ENCODE data around the gene SACM1L. TPM values are rescaled to one million over a fixed set of nuclear protein-coding genes. Genes with fewer than 3 reads are reported as not detected.

SACM1L gene
- total and polyA plus RNA-seq, 2 of the 4 experiments (the other 2 are of a cell fraction), result 19.0 to 40.9 TPM

- in situ Hi-C loops (cut with MboI; ENCODE audit: low sequenced_read_pairs), result no loop called here
- no CpG with 5 or more reads among the region's 3 CpGs for WGBS, 2 experiments (ENCODE audit: extremely low coverage in 2 of 2, insufficient read length in 1 of 2)
Measured at GRCh38 chr3:45693941-45694521, 4.8 kb downstream of the SACM1L start.

More at GRCh38 chr3:45693941-45694521, 4.8 kb downstream of the SACM1L start:
- Histone ChIP-seq H3K4me2 (ENCODE audit: low read depth, low read length) (no peak overlapping the region), H3K4me3 (ENCODE audit: insufficient read depth, low read depth, low read length) (no peak overlapping the region), H3K79me1 (ENCODE audit: low read depth in 1 of 2, low read length in 2 of 2) (peaks cover 26 to 71% of the 10 kb centered on the region in 2 experiments), H3K9me1 (ENCODE audit: insufficient read depth, low read length) (peaks cover 11% of the 10 kb centered on the region; the same call in 1 of the 2 replicates), H3K14ac (replicated peaks; ENCODE audit: low read depth, low read length) (no peak overlapping the region), H3K27me3 (ENCODE audit: control insufficient read depth, insufficient read depth, low read length) (no peaks in the 10 kb centered on the region), H3K4me1 (ENCODE audit: control insufficient read depth, insufficient read depth, low read length) (peaks cover 5% of the 10 kb centered on the region), H4K5ac (ENCODE audit: low read depth, low read length) (no peak overlapping the region), H4K91ac (ENCODE audit: insufficient read depth, low read depth, low read length) (no peak overlapping the region), H2AK9ac (replicated peaks; ENCODE audit: low read depth, low read length, poor library complexity) (no peak overlapping the region), H3K23ac (ENCODE audit: low read depth, low read length) (no peak overlapping the region), H4K20me1 (ENCODE audit: insufficient read depth, low read length) (peaks cover 44% of the 10 kb centered on the region), H2AFZ (replicated peaks; ENCODE audit: low read length, poor library complexity) (no peak overlapping the region), H3K27ac (ENCODE audit: insufficient read depth, low read length) (no peak overlapping the region), H2BK20ac (ENCODE audit: low read depth, low read length) (no peak overlapping the region), H2BK120ac (ENCODE audit: low read depth, low read length) (no peak overlapping the region), H4K8ac (ENCODE audit: low read depth in 2 of 2, low read length in 2 of 2) (no peak overlapping the region), H3K18ac (ENCODE audit: low read depth, low read length) (no peak overlapping the region), H3K4ac (ENCODE audit: low read depth, low read length) (no peak overlapping the region), H3K56ac (ENCODE audit: extremely low read depth, insufficient read depth, low read length) (no peak overlapping the region), H2AK5ac (ENCODE audit: low read depth, low read length) (no peak overlapping the region), H3K36me3 (ENCODE audit: control insufficient read depth, insufficient read depth, low read length) (peaks cover 3% of the 10 kb centered on the region), H3K9ac (ENCODE audit: low read depth, low read length) (no peak overlapping the region), H2BK15ac (ENCODE audit: low read depth, low read length) (no peak overlapping the region), H3K9me3 (ENCODE audit: control insufficient read depth, insufficient read depth, low read length) (no peaks in the 10 kb centered on the region), H2BK5ac (ENCODE audit: low read depth, low read length, poor library complexity, severe bottlenecking) (no peak overlapping the region)
- ATAC-seq (ENCODE audit: low read depth) (no peak), DNase-seq (no peak)
- ChIA-PET CTCF (interaction anchor here (0.7 to 1.5 kb wide), 2 partner anchors 8 to 34 kb away, joined by 3 to 4 read pairs; no protein-coding TSS in a partner anchor), POLR2A (ENCODE audit: unreplicated experiment) (no interaction called here)
- intact Hi-C loops (cut with micrococcal nuclease) (loop anchor here (5.0 kb wide), 1 partner anchor 33 kb away; no protein-coding TSS in a partner anchor), dilution Hi-C loops (cut with HindIII; ENCODE audit: low sequenced_read_pairs, unreplicated experiment) (no loop called here)
- BruUV-seq (replicated peaks), result no TSS peak
- TF ChIP-seq CTCF (conservative IDR thresholded peaks at IDR 0.05; ENCODE audit: low read depth, low read length) (no peak), ELK1 (IDR thresholded peaks at IDR 0.05; ENCODE audit: borderline replicate concordance, low read depth, low read length) (no peak), CHD1 (IDR thresholded peaks at IDR 0.05; ENCODE audit: low read depth, low read length) (no peak), SMC3 (IDR thresholded peaks at IDR 0.05; ENCODE audit: low read depth, low read length) (no peak), RFX5 (IDR thresholded peaks at IDR 0.05; ENCODE audit: low read depth, low read length) (no peak), POLR2A (IDR thresholded peaks at IDR 0.05; ENCODE audit: low read depth, low read length) (no peak), FOS (IDR thresholded peaks at IDR 0.05; ENCODE audit: low read depth, low read length) (no peak), MAZ (IDR thresholded peaks at IDR 0.05; ENCODE audit: borderline replicate concordance, low read depth, low read length) (no peak), RCOR1 (IDR thresholded peaks at IDR 0.05; ENCODE audit: insufficient replicate concordance, low read length) (no peak), BHLHE40 (IDR thresholded peaks at IDR 0.05; ENCODE audit: low read depth, low read length) (no peak), CEBPB (IDR thresholded peaks at IDR 0.05; ENCODE audit: low read depth, low read length) (no peak), NFE2L2 (IDR thresholded peaks at IDR 0.05; ENCODE audit: low read depth, low read length) (no peak), RAD21 (IDR thresholded peaks at IDR 0.05; ENCODE audit: low read length) (no peak), MXI1 (IDR thresholded peaks at IDR 0.05; ENCODE audit: borderline replicate concordance, low read depth, low read length) (no peak), MAFK (IDR thresholded peaks at IDR 0.05; ENCODE audit: low read depth, low read length) (no peak), USF2 (IDR thresholded peaks at IDR 0.05; ENCODE audit: low read depth, low read length) (no peak)

Measured in IMR-90 (cell line).